GM23338 (cell line): Measurements from ENCODE around the gene OPRL1. TPM values are rescaled to one million over a fixed set of nuclear protein-coding genes. Genes with fewer than 3 reads are reported as not detected.

ENCODE experiments used
- ATAC-seq: fragments of 200-7000 bp; cut with Tn5 transposase; 3 replicates; pipeline ENCODE4 v1.9.1; 2020
- DNase-seq: peaks from one replicate; pipeline ENCODE4 v3.0.0-alpha.2; 2015; ENCODE audit warnings: low spot score
- H2AFZ ChIP-seq: fragments of 200-600 bp; sonication (generic); 2 replicates; pipeline ENCODE4 v1.8.0; 2016; ENCODE audit warnings: antibody characterized with exemption, mild to moderate bottlenecking, moderate library complexity
- H3F3A ChIP-seq: fragments of 200-600 bp; sonication (generic); replicated peaks from 2 replicates; pipeline ENCODE4 v1.8.0; 2017; ENCODE audit warnings: antibody characterized with exemption, mixed run types, low read depth
- H3K27ac ChIP-seq: fragments of 200-600 bp; sonication (generic); 2 replicates; pipeline ENCODE4 v1.6.1; 2016; ENCODE audit warnings: low read depth
- H3K27me3 ChIP-seq: fragments of 200-600 bp; sonication (generic); 2 replicates; pipeline ENCODE4 v1.8.0; 2016; ENCODE audit warnings: mild to moderate bottlenecking, mixed run types, moderate library complexity; ENCODE audit not compliant: insufficient read depth
- H3K36me3 ChIP-seq: fragments of 200-600 bp; sonication (generic); 2 replicates; pipeline ENCODE4 v1.8.0; 2016; ENCODE audit warnings: mild to moderate bottlenecking; ENCODE audit not compliant: insufficient read depth
- H3K4me1 ChIP-seq: fragments of 200-600 bp; sonication (generic); 2 replicates; pipeline ENCODE4 v1.8.0; 2016; ENCODE audit warnings: mild to moderate bottlenecking, moderate library complexity; ENCODE audit not compliant: insufficient read depth
- H3K4me2 ChIP-seq: fragments of 200-600 bp; sonication (generic); 2 replicates; pipeline ENCODE4 v1.7.1; 2017; ENCODE audit warnings: mixed run types
- H3K4me3 ChIP-seq: fragments of 200-600 bp; sonication (generic); 2 replicates; pipeline ENCODE4 v1.6.1; 2016; ENCODE audit warnings: mixed run types
- H3K79me2 ChIP-seq: fragments of 200-600 bp; sonication (generic); replicated peaks from 2 replicates; pipeline ENCODE4 v1.8.0; 2017; ENCODE audit warnings: mild to moderate bottlenecking; ENCODE audit not compliant: insufficient read depth
- H3K9me2 ChIP-seq: fragments of 200-600 bp; sonication (generic); 2 replicates; pipeline ENCODE4 v1.8.0; 2017; ENCODE audit not compliant: insufficient read depth
- H4K20me1 ChIP-seq: fragments of 200-600 bp; sonication (generic); replicated peaks from 2 replicates; pipeline ENCODE4 v1.8.0; 2017; ENCODE audit warnings: mild to moderate bottlenecking; ENCODE audit not compliant: insufficient read depth
- H3K27ac Mint-ChIP-seq: 2 replicates; pipeline ENCODE4 v1.8.0; 2020; ENCODE audit warnings: inconsistent platforms, mild to moderate bottlenecking, moderate library complexity, mixed read lengths
- H3K27me3 Mint-ChIP-seq: 3 replicates; pipeline ENCODE4 v1.8.0; 2022; ENCODE audit warnings: low read depth, mild to moderate bottlenecking, moderate library complexity, mixed read lengths, inconsistent platforms; ENCODE audit not compliant: insufficient read depth, poor library complexity
- H3K36me3 Mint-ChIP-seq: 3 replicates; pipeline ENCODE4 v1.8.0; 2021; ENCODE audit warnings: low read depth, mild to moderate bottlenecking, inconsistent platforms, moderate library complexity, mixed read lengths
- H3K4me1 Mint-ChIP-seq: 3 replicates; pipeline ENCODE4 v1.8.0; 2020; ENCODE audit warnings: mild to moderate bottlenecking, inconsistent platforms, mixed read lengths
- H3K4me3 Mint-ChIP-seq: 3 replicates; pipeline ENCODE4 v1.8.0; 2021; ENCODE audit warnings: moderate library complexity, mild to moderate bottlenecking, inconsistent platforms, mixed read lengths
- H3K9me3 Mint-ChIP-seq: 3 replicates; pipeline ENCODE4 v1.8.0; 2020; ENCODE audit warnings: moderate library complexity, mild to moderate bottlenecking, inconsistent platforms, mixed read lengths
- CREB1 ChIP-seq: fragments of 250-450 bp; sonication (Bioruptor Pico); IDR thresholded peaks from 2 replicates; pipeline ENCODE4 v1.5.0; 2020; ENCODE audit warnings: low read depth, mild to moderate bottlenecking, moderate library complexity
- CTCF ChIP-seq, 2 experiments: fragments of 200-600 bp in 1 of 2; sonication (generic) in 1 of 2; conservative IDR thresholded peaks; 2 replicates each; pipeline versions ENCODE4 v1.5.1 to v1.6.1; 2016 to 2017; ENCODE audit warnings: antibody characterized with exemption in 2 of 2, low read depth in 2 of 2, mild to moderate bottlenecking in 2 of 2, moderate library complexity in 1 of 2
- ETS1 ChIP-seq: IDR thresholded peaks from 2 replicates; pipeline ENCODE4 v1.6.1; 2016; ENCODE audit warnings: antibody characterized with exemption
- EZH2phosphoT487 ChIP-seq: fragments of 200-600 bp; sonication (generic); IDR thresholded peaks from one replicate; pipeline ENCODE4 v1.8.1; 2018; ENCODE audit warnings: antibody characterized with exemption; ENCODE audit not compliant: unreplicated experiment
- POLR2AphosphoS5 ChIP-seq: IDR thresholded peaks from 2 replicates; pipeline ENCODE4 v1.6.1; 2016; ENCODE audit warnings: antibody characterized with exemption, low read depth
- REST ChIP-seq: IDR thresholded peaks from one replicate; pipeline ENCODE4 v1.6.1; 2018; ENCODE audit warnings: antibody characterized with exemption; ENCODE audit not compliant: unreplicated experiment
- ZNF331 ChIP-seq: fragments of 250-450 bp; sonication (Bioruptor Pico); IDR thresholded peaks from 2 replicates; pipeline ENCODE4 v1.5.0; 2020; ENCODE audit warnings: low read depth, mild to moderate bottlenecking, moderate library complexity
- ZNF462 ChIP-seq: fragments of 250-450 bp; sonication (Bioruptor Pico); IDR thresholded peaks from 2 replicates; pipeline ENCODE4 v1.5.0; 2020; ENCODE audit warnings: mild to moderate bottlenecking, moderate library complexity
- polyA plus RNA-seq: library from polyadenylated mRNA; unstranded; fragments of >200 nt; fragmentation: Nextera tagmentation; extraction: Ambion mirVana; gene quantifications from 2 replicates; pipeline ENCODE4 v1.2.1, GENCODE V29; 2016
- total RNA-seq: library from RNA; depleted of rRNA; stranded (reverse); fragments of >200 nt; shearing (Covaris generic); gene quantifications from 2 replicates; pipeline ENCODE4 v1.2.3, GENCODE V29; 2014

The OPRL1 gene
- total and polyA plus RNA-seq, 2 experiments from 2014 or later = 0.27 to 1.1 TPM

- no peak for TF ChIP-seq ETS1
Observed at GRCh38 chr20:64103871-64104666, 24.2 kb downstream of the OPRL1 start (continued).

GRCh38 chr20:64104667-64105451 is 25.0 kb downstream of the OPRL1 start:
- H3K9me3 Mint-ChIP-seq = peaks cover 5% of the 10 kb centered on the region; the same call in 2 of the 3 replicates
- TF ChIP-seq EZH2phosphoT487 (no peak), CTCF (conservative IDR thresholded peaks at IDR 0.05; ENCODE audit: low read depth in 2 of 2) (no peak), REST (no peak), ZNF331 (CRISPR knock-in tag) (no peak), ZNF462 (CRISPR knock-in tag) (no peak), ETS1 (no peak), CREB1 (CRISPR knock-in tag) (no peak), POLR2AphosphoS5 (no peak)

More at GRCh38 chr20:64104667-64105451, 25.0 kb downstream of the OPRL1 start:
- no peak for ATAC-seq
- H3F3A ChIP-seq = peaks cover 7% of the 10 kb centered on the region
- Mint-ChIP-seq H3K27me3 (peaks cover 24% of the 10 kb centered on the region), H3K4me1 (peaks cover 9% of the 10 kb centered on the region), H3K4me3 (no peak overlapping the region), H3K36me3 (no peaks in the 10 kb centered on the region; the same call in 2 of the 3 replicates), H3K27ac (no peak overlapping the region)
- no peaks in the 10 kb centered on the region for H3K36me3 ChIP-seq
- H3K9me2 ChIP-seq = no peaks in the 10 kb centered on the region
- peaks cover 17% of the 10 kb centered on the region for H3K27me3 ChIP-seq
- no peak overlapping the region for H2AFZ ChIP-seq
- H3K27ac ChIP-seq = no peak overlapping the region
- no peak overlapping the region for H3K4me3 ChIP-seq
- H3K4me2 ChIP-seq = no peak overlapping the region
- DNase-seq = peak; percentile 1
- no peaks in the 10 kb centered on the region for H4K20me1 ChIP-seq
- no peaks in the 10 kb centered on the region for H3K4me1 ChIP-seq
- no peaks in the 10 kb centered on the region for H3K79me2 ChIP-seq
